GM21528 (cell line): ENCODE results near the gene TSEN15.
A peak's percentile ranks its signal among the peaks of the same experiment; 100 is the strongest.

Source experiments
- ATAC-seq: cut with Tn5 transposase; IDR thresholded peaks from one replicate; pipeline ENCODE4 v1.9.1; 2021; ENCODE audit warnings: mild to moderate bottlenecking, moderate library complexity; ENCODE audit not compliant: unreplicated experiment, low FRiP score

TSEN15 gene

DNA sequence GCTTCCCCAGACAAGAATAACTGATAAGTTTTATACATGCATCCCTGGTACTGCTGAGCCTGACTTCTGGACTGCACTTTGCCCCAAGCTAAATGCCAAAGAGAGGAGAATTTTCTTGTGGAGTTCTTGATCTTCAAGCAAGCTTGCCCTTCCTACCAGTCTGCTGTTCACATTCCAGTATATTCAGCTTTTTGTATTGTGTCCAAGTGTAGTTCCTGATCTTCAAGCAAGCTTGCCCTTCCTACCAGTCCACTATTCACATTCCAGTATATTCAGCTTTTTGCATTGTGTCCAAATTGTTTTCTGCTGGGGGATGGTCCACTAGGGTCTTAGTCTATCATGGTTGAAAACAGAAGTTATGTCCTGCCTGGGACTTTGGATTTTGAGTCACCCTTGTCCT lies 894 bp upstream of the TSEN15 start:
- no peak for ATAC-seq

DNA sequence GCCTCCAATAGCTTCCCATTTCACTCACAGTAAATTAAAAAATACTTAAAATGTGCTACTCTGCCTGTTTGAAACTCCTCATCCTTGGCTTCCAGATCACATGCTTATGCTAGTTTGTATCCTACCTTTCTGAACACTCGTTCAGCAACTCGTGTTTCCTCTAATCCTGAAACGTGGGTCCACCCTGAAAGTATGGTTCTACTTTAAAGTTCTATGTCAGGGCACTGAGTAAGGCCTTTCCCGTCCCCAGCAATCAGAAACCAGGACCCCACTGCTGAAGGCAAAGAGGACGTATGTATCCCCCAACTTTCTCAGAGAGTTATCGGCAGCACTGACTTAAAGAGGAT lies 419 bp upstream of the TSEN15 start:
- ATAC-seq: peak; percentile 31

DNA sequence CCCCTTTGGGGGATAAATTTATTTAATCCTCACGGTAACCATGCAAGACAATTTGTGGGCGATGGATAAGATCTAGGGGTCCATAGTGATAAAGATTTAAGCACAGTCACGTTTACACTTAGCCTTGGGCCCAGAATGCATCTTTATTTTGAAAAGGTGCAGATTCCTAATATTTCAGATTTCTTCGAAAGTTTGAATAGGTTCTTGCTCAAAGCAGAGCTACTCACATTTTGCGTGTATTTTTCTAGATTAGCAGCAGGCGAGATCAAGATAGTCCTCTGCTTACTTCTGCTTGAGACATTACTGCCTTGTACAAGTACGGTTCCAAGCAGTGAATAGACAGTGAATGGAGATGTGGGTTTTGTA lies 647 bp downstream of the TSEN15 start:
- no peak for ATAC-seq

DNA sequence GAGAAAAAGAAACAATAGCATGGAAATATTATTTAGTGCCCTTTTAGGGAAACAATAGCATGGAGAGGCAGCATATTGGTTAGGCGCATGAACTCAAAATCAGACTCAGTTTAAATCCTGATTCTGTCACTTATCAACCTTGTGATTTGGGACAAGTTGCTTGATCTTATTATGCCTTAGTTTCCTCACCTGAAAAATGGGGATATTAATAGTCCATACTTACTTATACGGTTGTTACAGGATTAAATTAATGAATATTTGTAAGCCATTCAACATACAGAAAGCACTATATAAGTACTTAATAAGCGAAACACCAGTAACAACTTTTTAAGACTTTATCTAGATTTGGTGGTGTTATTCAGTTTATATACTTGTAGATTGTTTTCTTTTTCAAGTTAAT lies 1.2 kb downstream of the TSEN15 start:
- no peak for ATAC-seq

DNA sequence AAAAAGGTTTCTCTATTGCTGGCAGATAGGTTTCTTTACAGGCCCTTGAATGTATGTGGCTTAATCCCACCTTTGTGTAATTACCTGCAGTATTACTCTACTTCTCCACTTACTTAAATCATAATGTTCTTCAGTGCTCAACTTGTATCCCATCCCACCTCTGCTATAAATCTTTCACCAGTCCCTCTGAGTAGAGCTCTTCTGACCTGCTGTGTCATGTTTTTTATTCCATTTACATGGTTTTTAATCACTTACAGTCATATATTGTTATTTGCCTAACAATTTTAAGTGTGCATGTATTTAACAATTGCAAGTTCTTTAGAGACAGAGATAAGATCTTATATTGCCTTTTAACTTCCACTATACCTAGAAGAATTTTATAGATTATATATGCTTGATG lies 2.4 kb downstream of the TSEN15 start:
- ATAC-seq: no peak

DNA sequence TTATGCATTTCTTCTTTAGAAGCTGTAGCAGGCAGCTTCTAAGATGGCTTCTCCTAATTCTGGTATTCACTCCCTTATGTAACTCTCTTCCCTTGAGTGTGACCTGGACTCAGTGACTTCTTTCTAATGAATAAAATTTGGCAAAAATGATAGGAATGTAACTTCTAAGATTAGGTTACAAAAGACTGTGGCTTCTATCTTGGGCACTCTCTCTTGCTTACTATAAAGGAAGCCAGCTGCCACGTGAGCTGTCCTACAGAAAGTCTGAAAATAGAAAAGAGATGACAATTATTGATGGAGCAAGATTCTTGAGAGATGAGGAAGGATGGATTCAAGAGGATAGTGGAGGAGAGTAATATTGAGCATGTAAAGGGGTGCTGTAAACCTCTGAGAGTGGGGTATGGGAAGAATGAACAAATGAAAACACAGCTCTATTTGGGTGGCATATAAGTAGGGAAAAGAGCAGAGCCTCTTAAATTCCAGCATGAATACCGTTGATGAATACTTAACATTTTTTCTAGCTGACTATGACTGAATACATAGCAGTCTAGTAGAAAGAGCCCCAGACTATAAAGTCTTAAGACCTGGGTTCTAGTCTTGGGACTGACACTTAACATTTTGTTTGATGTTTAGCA lies 5.5 kb downstream of the TSEN15 start:
- ATAC-seq: no peak

DNA sequence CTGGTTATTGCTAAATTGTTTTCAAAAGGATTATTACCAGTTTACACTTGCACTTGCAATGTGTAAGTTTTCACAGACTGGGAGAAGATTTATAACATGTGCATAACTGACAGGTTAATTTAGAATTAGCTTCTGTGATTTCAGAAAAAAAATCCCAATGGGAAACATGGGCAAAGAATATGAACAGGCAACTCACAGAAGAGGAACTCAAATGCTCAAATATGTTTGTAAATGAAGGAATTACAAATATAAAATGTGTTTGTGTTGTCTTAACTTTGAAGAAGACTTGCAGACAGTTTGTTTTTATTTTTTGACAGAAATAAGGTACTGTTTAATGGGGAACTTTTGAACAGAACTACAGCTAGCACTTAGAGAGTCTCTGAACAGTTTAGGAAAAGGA lies 8.4 kb downstream of the TSEN15 start:
- ATAC-seq: no peak

DNA sequence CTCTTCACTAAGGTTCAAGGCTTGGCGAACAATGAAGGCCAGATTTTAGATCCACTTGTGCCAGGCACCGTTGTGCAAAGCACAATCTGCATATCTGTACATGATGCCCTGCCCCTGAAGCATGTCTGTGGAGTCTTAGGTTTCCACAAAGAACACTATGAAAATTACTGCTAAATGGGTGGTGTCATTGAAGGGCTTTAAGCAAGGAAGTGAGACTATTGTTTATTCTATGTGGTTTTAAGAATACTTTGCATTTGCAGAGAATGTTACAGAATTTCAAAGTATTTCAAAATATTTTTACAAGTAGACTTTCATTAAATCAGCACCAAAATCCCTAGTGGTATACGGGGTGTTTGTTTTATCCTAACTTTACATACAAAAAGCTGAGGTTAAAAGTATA lies 8.8 kb downstream of the TSEN15 start:
- ATAC-seq: no peak

DNA sequence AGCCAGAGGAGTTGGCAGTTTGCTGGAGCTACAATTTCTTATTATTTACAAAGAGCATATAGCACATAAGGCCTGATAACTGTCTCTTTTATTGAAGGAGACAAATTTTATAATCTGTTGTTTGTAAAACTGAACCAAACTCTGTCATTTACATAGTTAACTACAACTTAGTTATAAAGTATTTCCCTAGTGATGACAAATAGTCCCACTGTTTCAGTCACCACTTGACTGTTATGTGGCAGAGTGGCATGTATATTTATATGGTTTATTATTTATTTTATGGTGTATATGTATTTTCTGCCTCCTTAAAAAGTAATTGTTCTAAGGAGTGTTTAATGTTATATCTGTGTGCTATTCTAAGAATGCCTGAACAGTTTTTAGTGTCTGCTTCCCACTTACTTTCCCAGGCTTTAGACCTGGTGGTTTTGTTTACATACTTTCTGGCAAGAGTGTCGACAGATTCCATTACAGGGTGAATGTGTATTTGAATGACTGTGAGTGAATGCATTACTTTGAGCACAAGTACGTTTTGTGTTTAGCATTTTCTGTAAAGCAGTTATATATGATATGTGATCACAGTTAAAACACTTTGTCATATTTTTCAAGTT lies 10.0 kb downstream of the TSEN15 start:
- ATAC-seq: no peak

DNA sequence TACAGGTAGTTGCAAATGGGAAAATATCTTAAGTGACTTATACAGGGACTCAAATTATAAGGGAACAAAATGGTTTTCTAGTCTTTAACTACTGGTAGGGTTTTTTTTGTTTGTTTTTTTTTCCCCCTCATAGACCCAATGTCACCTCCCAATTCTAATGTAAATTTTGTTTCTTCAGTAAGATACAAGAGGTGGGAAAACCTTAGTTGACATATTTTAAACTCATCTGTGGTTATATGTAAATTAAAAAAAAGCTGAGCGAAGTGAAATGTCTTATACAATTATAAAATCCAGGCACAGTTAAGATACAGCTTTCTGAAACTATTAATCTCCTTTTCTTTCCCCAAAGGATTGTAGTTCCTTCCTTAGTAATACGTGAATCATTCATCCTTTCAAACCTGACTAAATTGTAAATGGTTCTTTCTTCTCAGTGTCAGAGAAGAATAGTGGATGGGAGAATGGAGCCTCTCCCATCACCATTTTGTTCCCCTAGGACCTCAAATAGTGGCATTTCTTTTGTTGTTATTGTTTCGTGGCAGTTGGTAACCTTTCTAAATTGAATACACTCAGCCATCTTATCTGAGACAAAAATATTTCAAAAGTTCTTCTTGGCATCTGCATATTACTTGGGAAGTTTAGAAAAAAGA lies 11.2 kb downstream of the TSEN15 start:
- no peak for ATAC-seq

DNA sequence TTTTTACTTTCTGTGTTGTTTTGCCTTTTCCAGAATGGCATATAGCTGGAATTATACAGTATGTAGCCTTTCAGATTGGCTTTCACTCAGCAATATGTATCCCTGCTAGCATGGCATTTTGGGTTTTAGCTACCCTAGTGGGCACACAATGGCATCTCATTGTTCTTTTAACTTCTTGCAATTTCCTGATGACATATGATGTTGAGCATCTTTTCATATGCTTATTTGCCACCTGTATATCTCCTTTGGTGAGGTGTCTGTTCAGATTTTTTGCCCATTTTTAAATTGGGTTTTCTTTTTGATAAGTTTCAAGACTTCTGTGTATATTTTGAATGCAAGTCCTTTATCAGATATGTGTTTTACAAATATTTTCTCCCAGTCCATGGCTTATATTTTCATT lies 14.0 kb downstream of the TSEN15 start:
- no peak for ATAC-seq

DNA sequence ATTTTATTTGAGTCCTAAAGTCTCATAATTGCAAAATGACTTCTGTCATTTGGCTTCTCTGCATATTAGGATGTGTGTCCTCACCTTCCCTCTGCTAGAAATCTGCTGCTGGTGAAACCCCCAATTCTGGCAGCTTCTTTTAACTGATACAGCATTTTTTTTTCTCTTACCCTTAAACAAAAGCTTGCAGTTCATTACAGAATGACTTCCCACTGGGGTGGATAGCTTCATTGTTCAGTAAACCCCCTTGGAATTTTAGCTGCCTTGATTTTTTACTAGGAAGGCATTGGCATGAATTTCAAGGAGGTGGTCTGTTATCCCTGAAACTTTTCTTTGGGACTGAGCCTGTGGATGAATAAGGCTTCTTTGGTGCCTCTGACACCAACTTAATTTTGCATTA lies 16.8 kb downstream of the TSEN15 start:
- ATAC-seq: no peak

DNA sequence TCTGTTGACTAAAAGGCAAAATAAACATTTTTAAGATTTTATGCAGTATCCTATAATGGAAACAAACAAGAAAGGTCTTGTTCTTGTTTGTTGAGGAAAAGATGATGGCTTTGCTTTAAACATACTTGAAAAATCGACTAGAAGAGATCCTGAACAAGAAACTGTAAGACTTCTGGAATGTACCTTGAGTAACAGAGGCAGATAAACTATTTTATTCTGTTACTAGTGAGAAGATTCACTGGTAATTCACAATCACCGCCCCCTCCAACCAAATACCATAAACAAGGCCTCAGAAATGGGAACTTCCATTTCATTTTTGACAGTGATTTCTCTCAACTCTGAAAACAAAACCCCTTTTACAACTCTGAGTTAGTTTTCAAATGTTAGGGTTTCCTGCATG lies 18.1 kb downstream of the TSEN15 start:
- ATAC-seq: no peak

DNA sequence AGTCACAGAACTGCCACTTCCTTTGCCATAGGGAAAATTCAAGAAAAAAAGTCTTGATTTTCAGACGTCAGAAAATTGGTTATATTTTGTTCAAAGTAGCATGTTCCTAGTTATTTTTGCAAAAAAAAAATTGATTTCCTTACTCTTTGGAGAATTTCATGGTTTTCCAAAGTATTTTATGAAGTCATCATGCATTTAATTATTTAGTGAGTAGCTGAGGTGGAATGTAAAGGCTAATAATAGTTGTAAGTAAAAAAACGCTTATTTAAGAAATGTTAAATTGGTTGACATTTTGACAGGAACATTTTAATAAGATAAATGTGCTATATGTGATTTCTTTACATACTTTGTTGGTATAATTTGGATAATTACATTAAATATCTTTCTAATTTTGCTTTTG lies 20.8 kb downstream of the TSEN15 start:
- no peak for ATAC-seq

DNA sequence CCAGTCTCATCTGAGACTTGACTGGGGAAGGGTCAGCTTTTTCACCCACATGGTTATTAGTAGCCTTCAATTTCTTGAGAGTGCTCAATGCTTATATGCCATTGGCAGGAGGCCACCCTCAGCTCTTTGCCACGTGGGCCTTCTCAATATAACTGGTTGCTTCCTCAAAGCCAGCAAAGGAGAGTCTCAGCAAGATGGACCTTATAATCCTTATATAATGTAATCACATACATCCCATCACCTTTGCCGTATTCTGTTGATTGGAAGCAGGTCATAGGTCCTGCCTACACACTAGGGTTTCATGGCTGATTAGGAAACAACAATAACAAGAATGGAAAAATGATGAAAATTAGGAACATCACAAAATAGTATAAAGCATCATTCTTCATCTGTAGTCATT lies 22.9 kb downstream of the TSEN15 start:
- no peak for ATAC-seq

DNA sequence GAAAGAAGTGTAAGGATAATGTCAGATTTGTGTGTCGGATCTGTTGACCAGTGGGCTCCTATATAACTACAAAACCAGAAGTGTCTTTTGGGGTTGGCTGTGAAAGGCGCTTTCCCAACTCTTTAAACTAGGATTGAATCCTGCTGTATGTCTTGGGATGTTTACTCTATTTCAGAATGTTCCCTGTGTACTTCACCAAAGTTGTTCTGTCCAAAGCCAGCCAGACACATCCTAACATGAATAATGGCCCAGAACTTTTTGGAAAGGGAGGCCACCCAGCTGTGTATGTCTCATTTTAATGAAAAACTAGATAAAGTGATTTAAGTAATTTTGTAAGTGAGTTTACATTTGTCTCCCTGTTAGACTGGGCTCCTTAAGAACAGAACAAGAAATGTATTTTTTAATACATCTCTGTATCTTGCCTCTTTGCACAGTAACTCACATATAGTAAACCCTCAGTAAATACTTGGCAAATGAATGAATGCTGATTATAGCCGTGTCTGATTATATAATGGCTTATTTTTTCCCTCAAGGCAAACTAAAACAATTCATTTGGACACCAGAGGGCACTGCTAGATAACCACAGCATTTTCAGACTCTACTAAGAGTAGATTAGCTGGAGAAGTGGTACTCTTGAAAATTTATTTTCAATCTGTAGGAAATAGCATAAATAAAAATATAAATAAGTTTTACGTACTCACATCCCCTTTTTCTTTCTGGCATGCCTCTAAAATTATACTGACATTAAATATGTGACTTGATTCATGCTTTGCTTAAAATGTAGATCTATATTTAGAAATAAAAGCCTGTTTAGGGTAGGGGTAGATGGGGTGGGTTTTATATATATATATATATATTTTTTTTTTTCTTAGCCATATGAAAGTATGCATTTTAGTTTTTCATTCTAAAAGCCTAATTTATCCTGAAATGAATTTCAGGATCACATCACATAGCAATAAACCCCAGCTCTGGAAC lies 23.8 kb downstream of the TSEN15 start:
- no peak for ATAC-seq

DNA sequence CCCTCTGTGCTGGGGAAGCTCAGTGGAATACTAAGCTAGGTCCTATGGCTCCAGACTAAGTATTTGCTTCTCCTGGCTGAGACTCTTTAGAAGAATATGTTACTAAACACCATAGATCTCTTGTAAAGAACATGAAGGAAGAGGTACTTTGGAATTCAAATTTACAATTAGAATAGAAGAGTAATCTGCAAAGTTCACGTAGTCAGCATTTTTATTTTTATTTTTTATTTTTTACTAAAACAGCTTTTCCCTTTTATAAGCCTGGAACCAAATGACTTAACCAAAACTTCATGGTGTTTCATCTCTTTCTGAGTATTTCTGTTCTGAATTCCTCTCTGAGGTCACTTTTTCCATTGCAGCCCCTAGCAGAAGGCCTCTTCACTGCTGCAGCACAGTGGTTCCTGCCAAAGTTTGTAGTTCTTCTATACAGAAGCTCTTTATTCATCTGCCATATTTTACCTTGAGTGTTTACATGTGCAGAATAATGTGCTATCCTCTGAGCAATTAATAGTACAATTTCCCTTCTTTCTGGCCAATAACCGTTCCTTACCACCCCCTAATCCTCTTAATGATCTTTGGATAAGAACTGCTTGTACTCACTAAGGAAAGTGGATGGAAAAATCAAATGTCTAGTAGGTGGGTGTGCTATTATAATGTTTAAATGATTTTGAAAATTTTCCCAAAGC lies 27.2 kb downstream of the TSEN15 start:
- no peak for ATAC-seq

DNA sequence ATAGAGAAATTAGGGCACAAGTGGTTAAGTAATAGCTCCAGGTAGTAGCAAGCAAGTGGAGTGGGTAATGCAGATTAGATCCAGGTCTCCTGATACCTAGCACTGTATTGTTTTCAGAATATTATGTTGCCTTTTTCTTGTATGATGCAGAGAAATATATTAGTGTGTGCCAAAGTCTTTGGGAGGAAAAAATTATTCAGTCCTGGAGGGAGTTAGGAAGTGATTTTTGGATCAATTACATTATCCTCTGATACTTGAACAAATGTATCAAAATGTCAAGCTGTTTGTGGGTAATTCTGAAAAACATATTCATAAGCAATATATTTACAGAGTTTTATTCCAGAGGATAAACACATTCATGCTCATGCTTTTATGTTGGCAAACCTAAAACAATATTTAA lies 28.8 kb downstream of the TSEN15 start:
- no peak for ATAC-seq

DNA sequence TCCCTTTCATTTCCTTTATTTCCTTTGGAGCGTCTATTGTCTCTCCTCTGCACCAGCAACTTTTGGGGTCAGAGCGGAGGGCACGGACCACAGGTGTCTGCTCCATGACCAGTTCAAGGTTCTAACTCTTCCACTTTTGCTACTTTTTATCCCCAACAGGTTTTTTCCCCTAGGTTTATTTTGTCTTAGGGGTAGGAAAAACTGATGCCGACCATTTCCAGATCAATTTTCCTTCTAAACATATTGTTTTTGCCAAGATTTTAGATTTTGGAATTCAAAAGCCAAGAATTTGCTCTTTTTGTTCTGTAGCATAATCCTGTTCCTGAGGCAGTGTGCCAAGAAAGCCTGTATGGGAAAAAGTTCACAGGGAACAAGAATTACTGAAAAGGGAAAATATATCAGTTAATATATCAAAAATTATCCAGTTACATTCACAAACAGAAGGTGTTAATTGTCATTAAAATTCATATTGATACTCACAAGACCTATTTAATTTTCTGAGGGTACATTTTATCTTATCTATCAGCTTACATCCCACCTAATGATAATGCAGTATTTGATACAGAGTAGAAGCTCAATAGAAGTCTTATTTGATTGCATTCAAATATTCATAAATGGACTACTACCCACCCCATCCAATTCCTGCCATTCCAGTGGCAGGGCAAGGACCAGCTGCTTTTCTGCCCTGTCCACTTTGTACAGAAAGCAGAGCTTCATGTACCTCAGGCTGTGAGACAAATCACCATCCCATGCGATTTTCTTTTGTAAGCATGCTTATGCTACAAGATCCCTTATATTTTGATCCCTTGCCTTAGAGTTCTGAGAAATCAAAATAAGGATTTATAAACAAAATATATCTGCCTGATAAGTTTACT lies 31.2 kb downstream of the TSEN15 start:
- no peak for ATAC-seq

DNA sequence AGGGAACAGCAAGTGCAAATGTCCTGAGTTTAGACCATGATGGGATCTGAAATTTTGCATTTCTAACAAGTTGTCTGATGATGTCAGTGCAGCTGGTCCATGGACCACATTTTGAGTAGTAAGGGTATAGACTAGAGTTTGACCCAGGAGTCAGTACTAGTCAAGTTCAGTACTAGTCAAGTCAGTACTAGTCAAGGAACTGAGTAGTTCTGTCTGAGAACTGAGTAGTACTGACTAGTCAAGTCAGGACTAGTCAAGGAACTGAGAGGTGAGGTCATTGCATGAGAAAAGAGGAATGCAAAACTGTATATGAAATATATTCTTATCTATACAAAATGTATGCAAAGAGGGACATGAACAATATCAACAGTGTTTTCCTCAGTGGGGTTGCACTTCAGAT lies 34.1 kb downstream of the TSEN15 start:
- ATAC-seq: no peak
